Caco-2 (cell line): ENCODE data around the gene LIPA. TPM values are rescaled to one million over a fixed set of nuclear protein-coding genes. Genes with fewer than 3 reads are reported as not detected.

ENCODE experiments used
- BruUV-seq: library from RNA; stranded (reverse); fragments of 400-500 nt; replicated peaks from 2 replicates; lab custom pipeline; 2021; lab: Mats Ljungman, UMichigan
- CTCF ChIA-PET: fragments of 300-600 bp; sonication (Branson Sonifier 250); formaldehyde crosslinking; loops from one replicate; lab custom pipeline; 2022; ENCODE audit warnings: antibody characterized with exemption; lab: Charles Lee
- POLR2A ChIA-PET: fragments of 300-600 bp; sonication (Branson Sonifier 250); formaldehyde crosslinking; loops from one replicate; lab custom pipeline; 2022; ENCODE audit warnings: antibody characterized with exemption; lab: Charles Lee
- DNase-seq, 2 experiments: peaks; one replicate each; pipeline versions ENCODE4 v3.0.0 to v3.0.0-alpha.2; 2020 to 2022
- H3K27me3 ChIP-seq: replicated peaks from 2 replicates; pipeline ENCODE4 v1.6.0; 2011; ENCODE audit warnings: low read length; ENCODE audit not compliant: control insufficient read depth, insufficient read depth
- H3K36me3 ChIP-seq: 2 replicates; pipeline ENCODE4 v1.5.1; 2011; ENCODE audit warnings: low read length; ENCODE audit not compliant: control insufficient read depth, insufficient read depth
- H3K4me1 ChIP-seq: fragments of 250-450 bp; sonication (Bioruptor Pico); 2 replicates; pipeline ENCODE4 v1.5.1; 2020; ENCODE audit warnings: mild to moderate bottlenecking
- H3K4me3 ChIP-seq: 2 replicates; pipeline ENCODE4 v1.5.1; 2011; ENCODE audit warnings: low read depth, mild to moderate bottlenecking, control low read depth, low read length
- H3K9me3 ChIP-seq: fragments of 250-450 bp; sonication (Bioruptor Pico); 2 replicates; pipeline ENCODE4 v1.5.1; 2020; ENCODE audit warnings: mild to moderate bottlenecking, moderate library complexity
- H3K27ac Mint-ChIP-seq: one replicate; pipeline ENCODE4 v1.8.0; 2022; ENCODE audit warnings: mixed read lengths; ENCODE audit not compliant: unreplicated experiment
- H3K27me3 Mint-ChIP-seq: one replicate; pipeline ENCODE4 v1.8.0; 2022; ENCODE audit warnings: mixed read lengths; ENCODE audit not compliant: insufficient read depth, unreplicated experiment
- H3K36me3 Mint-ChIP-seq: one replicate; pipeline ENCODE4 v1.8.0; 2022; ENCODE audit warnings: mild to moderate bottlenecking, mixed read lengths; ENCODE audit not compliant: insufficient read depth, unreplicated experiment
- H3K4me1 Mint-ChIP-seq: one replicate; pipeline ENCODE4 v1.8.0; 2022; ENCODE audit warnings: low read depth, mixed read lengths; ENCODE audit not compliant: unreplicated experiment
- H3K4me3 Mint-ChIP-seq: one replicate; pipeline ENCODE4 v1.8.0; 2022; ENCODE audit warnings: mild to moderate bottlenecking, moderate library complexity, mixed read lengths; ENCODE audit not compliant: unreplicated experiment
- H3K9me3 Mint-ChIP-seq: one replicate; pipeline ENCODE4 v1.8.0; 2022; ENCODE audit warnings: mixed read lengths; ENCODE audit not compliant: unreplicated experiment
- CTCF ChIP-seq, 2 experiments: fragments of 200-600 bp in 1 of 2; IDR thresholded peaks; 1 replicate in 1 of 2; 2 replicates in 1 of 2; pipeline versions ENCODE4 v1.5.1 to v1.8.0; 2011 to 2022; ENCODE audit warnings: antibody characterized with exemption in 1 of 2, control low read depth in 1 of 2, inconsistent platforms in 1 of 2, low read depth in 1 of 2, low read length in 1 of 2, mild to moderate bottlenecking in 1 of 2, moderate library complexity in 1 of 2; ENCODE audit not compliant: insufficient read depth in 1 of 2, severe bottlenecking in 1 of 2, unreplicated experiment in 1 of 2
- intact Hi-C: fragments of 100-400 bp; cut with micrococcal nuclease; formaldehyde crosslinking; loops from one replicate; pipeline ENCODE4 v1.10.0; 2022; ENCODE audit not compliant: unreplicated experiment
- total RNA-seq: library from RNA; stranded (reverse); gene quantifications from 2 replicates; pipeline ENCODE4 v1.2.3, GENCODE V29; 2022

LIPA gene
- total RNA-seq, 1 experiment from 2014 or later, result 18.8 TPM

- no peaks in the 10 kb centered on the region for H3K4me1 Mint-ChIP-seq
- no peaks in the 10 kb centered on the region for H3K27me3 ChIP-seq
- POLR2A ChIA-PET, result no interaction called here
Observed at GRCh38 chr10:89216056-89216455, 35.5 kb downstream of the LIPA start.

GRCh38 chr10:89215511-89215910 is 36.1 kb downstream of the LIPA start:
- ChIA-PET POLR2A (no interaction called here), CTCF (no interaction called here)
- intact Hi-C loops, result no loop called here
- Mint-ChIP-seq H3K27me3 (peaks cover 7% of the 10 kb centered on the region), H3K4me1 (no peaks in the 10 kb centered on the region), H3K9me3 (no peaks in the 10 kb centered on the region), H3K36me3 (no peaks in the 10 kb centered on the region), H3K27ac (no peak overlapping the region), H3K4me3 (no peak overlapping the region)
- DNase-seq, result no peak
- no peaks in the 10 kb centered on the region for H3K36me3 ChIP-seq
- H3K9me3 ChIP-seq, result no peaks in the 10 kb centered on the region
- H3K27me3 ChIP-seq, result no peaks in the 10 kb centered on the region
- no peak for TF ChIP-seq CTCF (IDR thresholded peaks at IDR 0.05; ENCODE audit: insufficient read depth in 1 of 2, low read depth in 1 of 2, low read length in 1 of 2, severe bottlenecking in 1 of 2, unreplicated experiment in 1 of 2)
- H3K4me1 ChIP-seq, result 0 out of 2 replicates have a peak, but pooled peaks cover 4% of the 10 kb centered on the region
- H3K4me3 ChIP-seq, result no peak overlapping the region
- no TSS peak for BruUV-seq

More at GRCh38 chr10:89216056-89216455, 35.5 kb downstream of the LIPA start:
- Histone ChIP-seq H3K4me3 (no peak overlapping the region), H3K36me3 (no peaks in the 10 kb centered on the region), H3K4me1 (0 out of 2 replicates have a peak, but pooled peaks cover 4% of the 10 kb centered on the region), H3K9me3 (no peaks in the 10 kb centered on the region)
- BruUV-seq, result no TSS peak
- Mint-ChIP-seq H3K4me3 (no peak overlapping the region), H3K9me3 (no peaks in the 10 kb centered on the region), H3K27me3 (peaks cover 2% of the 10 kb centered on the region), H3K36me3 (no peaks in the 10 kb centered on the region), H3K27ac (no peak overlapping the region)
- CTCF ChIA-PET, result no interaction called here
- no peak for TF ChIP-seq CTCF (IDR thresholded peaks at IDR 0.05; ENCODE audit: insufficient read depth in 1 of 2, low read depth in 1 of 2, low read length in 1 of 2, severe bottlenecking in 1 of 2, unreplicated experiment in 1 of 2)
- DNase-seq, result no peak
- intact Hi-C loops, result no loop called here

- H3K36me3 Mint-ChIP-seq, result no peaks in the 10 kb centered on the region
- BruUV-seq, result no TSS peak
- no peaks in the 10 kb centered on the region for H3K9me3 Mint-ChIP-seq
- peaks cover 11% of the 10 kb centered on the region for H3K27me3 Mint-ChIP-seq
- Histone ChIP-seq H3K27me3 (peaks cover 2% of the 10 kb centered on the region; the same call in 1 of the 2 replicates), H3K9me3 (no peaks in the 10 kb centered on the region), H3K4me1 (0 out of 2 replicates have a peak, but pooled peaks cover 4% of the 10 kb centered on the region), H3K36me3 (no peaks in the 10 kb centered on the region), H3K4me3 (no peak overlapping the region)
- no peak overlapping the region for H3K27ac Mint-ChIP-seq
- H3K4me3 Mint-ChIP-seq, result no peak overlapping the region
- CTCF ChIA-PET, result no interaction called here
- DNase-seq, result no peak
- POLR2A ChIA-PET, result no interaction called here
- H3K4me1 Mint-ChIP-seq, result no peaks in the 10 kb centered on the region
- intact Hi-C loops, result loop anchor here (5.0 kb wide), 1 partner anchor 377 kb away; no protein-coding TSS in a partner anchor
- no peak for TF ChIP-seq CTCF (IDR thresholded peaks at IDR 0.05; ENCODE audit: insufficient read depth in 1 of 2, low read depth in 1 of 2, low read length in 1 of 2, severe bottlenecking in 1 of 2, unreplicated experiment in 1 of 2)
Observed at GRCh38 chr10:89214566-89215165, 36.9 kb downstream of the LIPA start.
